ENCODE results near the gene CLCN1.
"Not testable (repeated sequence)": the region's sequence is repeated elsewhere in the genome, so short reads cannot be mapped to it uniquely, and the experiment has no call there.

CLCN1 gene

GRCh38 chr7:143315776-143316175 is at the start of gene CLCN1:
CLCN1 (plus strand) TSS chr7:143316111; CDS start chr7:143316213, 102 bp downstream.
- DNase-seq, result no peak

GRCh38 chr7:143269251-143269650 is 46.7 kb upstream of the CLCN1 start:
- DNase-seq, result no peak

- DNase-seq, result no peak
Observed at GRCh38 chr7:143271240-143271639, 44.7 kb upstream of the CLCN1 start.

- no peak for DNase-seq
Observed at GRCh38 chr7:143272871-143273270, 43.0 kb upstream of the CLCN1 start.

- no peak for DNase-seq
Observed at GRCh38 chr7:143279186-143280098, 36.5 kb upstream of the CLCN1 start.

- no peak for DNase-seq
Observed at GRCh38 chr7:143280160-143280559, 35.8 kb upstream of the CLCN1 start.

- DNase-seq, result no peak
Observed at GRCh38 chr7:143280566-143280965, 35.3 kb upstream of the CLCN1 start.

GRCh38 chr7:143281529-143281928 is 34.4 kb upstream of the CLCN1 start:
- no peak for DNase-seq

GRCh38 chr7:143282124-143282523 is 33.8 kb upstream of the CLCN1 start:
- DNase-seq, result no peak

- no peak for DNase-seq
Observed at GRCh38 chr7:143283381-143283780, 32.5 kb upstream of the CLCN1 start.

- DNase-seq, result no peak
Observed at GRCh38 chr7:143284591-143285469, 31.1 kb upstream of the CLCN1 start, which contains the start of gene TMEM139. TMEM139 (plus strand) TSS chr7:143284958; CDS start chr7:143285958, 1,000 bp downstream.

GRCh38 chr7:143285470-143285778 is 30.5 kb upstream of the CLCN1 start:
- DNase-seq, result no peak

GRCh38 chr7:143285806-143286521 is 29.9 kb upstream of the CLCN1 start:
- no peak for DNase-seq

- DNase-seq, result no peak
Observed at GRCh38 chr7:143286522-143286890, 29.4 kb upstream of the CLCN1 start.

- no peak for DNase-seq
Observed at GRCh38 chr7:143287339-143287934, 28.5 kb upstream of the CLCN1 start.

- peak; percentile 94 for DNase-seq
Observed at GRCh38 chr7:143287935-143288826, 27.7 kb upstream of the CLCN1 start, which contains the start of gene CASP2. CASP2 (plus strand) TSS chr7:143288351; CDS start chr7:143288456, 105 bp downstream.

GRCh38 chr7:143288836-143289235 is 27.1 kb upstream of the CLCN1 start:
- no peak for DNase-seq

GRCh38 chr7:143289421-143289820 is 26.5 kb upstream of the CLCN1 start:
- DNase-seq, result no peak

GRCh38 chr7:143289888-143290287 is 26.0 kb upstream of the CLCN1 start:
- not testable (repeated sequence) for DNase-seq

- DNase-seq, result no peak
Observed at GRCh38 chr7:143290293-143290692, 25.6 kb upstream of the CLCN1 start.

GRCh38 chr7:143292876-143293275 is 23.0 kb upstream of the CLCN1 start:
- DNase-seq, result no peak

GRCh38 chr7:143295870-143296269 is 20.0 kb upstream of the CLCN1 start:
- DNase-seq, result no peak
